Islet precursor cell (in vitro differentiated cells): ENCODE measurements around the gene TXNDC2.
"Not testable (repeated sequence)": the region's sequence is repeated elsewhere in the genome, so short reads cannot be mapped to it uniquely, and the experiment has no call there.

Experiments
- DNase-seq: peaks from one replicate; pipeline ENCODE4 v3.0.0-alpha.2; 2018

Gene TXNDC2

DNA sequence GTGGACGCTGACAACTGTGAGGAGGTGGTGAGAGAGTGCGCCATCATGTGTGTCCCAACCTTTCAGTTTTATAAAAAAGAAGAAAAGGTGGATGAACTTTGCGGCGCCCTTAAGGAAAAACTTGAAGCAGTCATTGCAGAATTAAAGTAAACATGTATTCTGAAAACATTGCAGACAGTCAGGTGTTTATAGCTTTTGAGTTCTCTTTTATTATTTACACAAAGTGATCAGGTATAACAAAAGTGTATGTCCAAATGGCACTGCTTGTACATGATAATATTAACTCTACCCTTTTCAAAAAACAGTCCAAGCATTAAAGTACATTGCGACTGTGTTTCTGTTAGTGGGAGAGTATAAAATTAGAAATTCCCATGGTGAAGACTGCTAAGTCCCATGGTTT, 2.2 kb downstream of the TXNDC2 start:
- DNase-seq = no peak

- no peak for DNase-seq
Observed at GRCh38 chr18:9890196-9890595, 4.4 kb downstream of the TXNDC2 start.

- DNase-seq = no peak
Observed at GRCh38 chr18:9890957-9891356, 5.2 kb downstream of the TXNDC2 start.

DNA sequence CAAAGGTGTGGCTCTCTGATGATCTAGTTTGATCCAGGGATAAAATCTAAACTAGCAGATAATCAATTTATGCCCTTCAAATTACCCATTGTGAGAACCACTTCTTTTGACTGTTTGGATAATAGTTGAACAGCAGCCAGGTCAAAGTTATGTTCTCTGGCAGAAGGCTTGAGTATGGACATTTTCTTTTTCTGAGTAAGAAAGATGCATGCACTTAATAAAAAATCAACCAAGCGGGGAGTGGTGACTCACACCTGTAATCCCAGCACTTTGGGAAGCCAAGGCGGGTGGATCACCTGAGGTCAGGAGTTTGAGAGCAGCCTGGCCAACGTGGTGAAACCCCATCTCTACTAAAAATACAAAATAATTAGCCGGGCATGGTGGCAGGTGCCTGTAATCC, 5.7 kb downstream of the TXNDC2 start:
- not testable (repeated sequence) for DNase-seq

DNA sequence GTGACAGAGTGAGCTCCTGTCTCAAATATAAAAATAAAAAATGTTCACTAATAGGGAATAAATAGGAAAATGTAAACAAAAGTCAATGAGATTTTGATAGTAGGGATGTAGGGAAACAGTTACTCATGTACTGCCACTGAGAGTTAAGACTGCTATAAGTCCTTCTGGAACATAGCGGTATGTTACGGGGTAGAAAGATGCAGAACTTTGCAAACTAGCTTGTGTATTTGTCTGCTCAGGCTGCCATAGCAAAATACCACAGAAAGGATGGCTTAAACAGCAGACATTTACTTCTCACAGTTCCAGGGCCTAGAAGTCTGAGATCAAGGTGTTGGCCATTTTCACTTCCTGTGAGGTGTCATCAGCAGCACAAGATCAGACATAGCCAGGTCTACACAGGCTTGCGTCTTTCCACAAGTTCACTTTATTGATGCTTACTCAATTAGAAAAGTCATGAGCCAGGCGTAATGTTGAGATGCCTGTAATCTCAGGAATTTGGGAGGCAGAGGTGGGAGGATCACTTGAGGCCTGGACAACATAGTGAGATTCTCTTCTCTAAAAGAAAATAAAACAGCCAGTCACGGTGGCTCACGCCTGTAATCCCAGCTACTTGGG, 8.8 kb downstream of the TXNDC2 start:
- DNase-seq = no peak

- DNase-seq = no peak
Observed at GRCh38 chr18:9897129-9897528, 11.4 kb downstream of the TXNDC2 start.

- DNase-seq = not testable (repeated sequence)
Observed at GRCh38 chr18:9897787-9898291, 12.1 kb downstream of the TXNDC2 start.

- DNase-seq = peak; percentile 89
Observed at GRCh38 chr18:9898792-9899549, 13.2 kb downstream of the TXNDC2 start.

GRCh38 chr18:9899550-9899930, 13.8 kb downstream of the TXNDC2 start:
- not testable (repeated sequence) for DNase-seq

DNA sequence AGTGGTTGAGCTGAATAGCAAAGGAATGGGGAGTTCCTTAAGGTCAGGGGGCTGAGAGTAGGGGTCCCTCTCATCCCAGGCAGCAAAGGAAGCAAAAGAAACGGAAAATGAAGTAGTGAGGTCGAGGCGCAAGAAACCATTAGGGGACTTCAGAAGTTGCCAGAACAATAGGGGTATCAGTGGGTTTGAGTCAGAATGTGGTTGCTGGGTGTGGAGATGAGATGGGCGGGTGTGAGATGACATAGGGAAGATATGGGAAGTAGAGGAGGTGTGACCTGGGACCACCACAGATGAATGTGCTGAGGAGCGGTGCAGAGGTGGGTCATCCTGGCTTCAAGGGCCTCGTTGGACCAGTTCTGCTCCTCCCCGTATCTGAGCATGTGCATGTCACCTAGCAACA, 14.9 kb downstream of the TXNDC2 start:
- no peak for DNase-seq

DNA sequence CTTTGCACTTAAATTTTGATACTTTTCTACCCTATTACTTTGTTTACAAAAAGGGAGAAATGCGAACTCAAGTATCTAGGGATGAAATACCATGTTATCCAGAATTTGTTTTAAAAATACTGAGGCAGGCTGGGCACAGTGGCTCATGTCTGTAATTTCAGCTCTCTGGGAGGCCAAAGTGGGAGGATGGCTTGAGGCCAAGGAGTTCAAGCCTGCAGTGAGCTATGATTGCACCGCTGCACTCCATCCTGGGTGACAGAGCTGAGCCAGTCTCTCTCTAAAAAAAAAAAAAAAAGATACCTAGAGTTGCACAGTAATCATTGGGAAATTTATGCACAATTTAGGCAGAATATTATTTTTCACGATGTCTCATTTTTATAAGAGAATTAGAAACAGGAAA, 15.6 kb downstream of the TXNDC2 start:
- no peak for DNase-seq

DNA sequence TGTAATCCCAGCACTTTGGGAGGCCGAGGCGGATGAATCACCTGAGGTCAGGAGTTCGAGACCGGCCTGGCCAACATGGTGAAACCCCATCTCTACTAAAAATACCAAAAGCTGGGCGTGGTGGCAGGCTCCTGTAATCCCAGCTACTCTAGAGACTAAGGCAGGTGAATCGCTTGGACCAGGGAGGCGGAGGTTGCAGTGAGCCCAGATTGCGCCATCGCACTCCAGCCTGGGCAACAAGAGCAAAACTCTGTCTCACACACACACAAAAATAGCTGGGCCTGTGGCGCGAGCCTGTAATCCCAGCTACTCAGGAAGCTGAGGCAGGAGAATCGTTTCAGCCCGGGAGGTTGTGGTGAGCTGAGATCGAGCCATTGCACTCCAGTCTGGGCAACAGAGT, 16.5 kb downstream of the TXNDC2 start:
- DNase-seq = not testable (repeated sequence)

GRCh38 chr18:9902832-9903231, 17.1 kb downstream of the TXNDC2 start:
- no peak for DNase-seq

- DNase-seq = peak; percentile 84
Observed at GRCh38 chr18:9905401-9905922, 19.7 kb downstream of the TXNDC2 start.

DNA sequence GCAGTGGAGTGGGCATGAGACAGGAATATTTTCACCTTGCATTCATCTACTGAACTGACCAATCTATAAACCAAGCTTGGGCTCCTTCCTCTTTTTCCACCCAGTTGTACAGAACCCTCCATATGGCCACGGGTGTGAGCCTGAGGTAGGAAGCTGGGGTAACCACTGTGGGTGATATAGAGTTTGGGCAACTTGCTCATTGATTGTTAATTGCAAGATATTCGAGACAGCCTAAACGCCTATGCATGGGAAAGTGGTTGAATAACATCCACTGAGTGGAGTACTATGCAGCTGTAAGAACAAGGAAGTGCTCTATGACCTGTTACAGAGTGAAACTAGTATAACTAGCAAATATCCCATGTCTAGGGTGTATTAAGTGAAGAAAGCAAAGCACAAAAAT, 20.7 kb downstream of the TXNDC2 start:
- no peak for DNase-seq

GRCh38 chr18:9907867-9908266, 22.1 kb downstream of the TXNDC2 start:
- DNase-seq = no peak

- DNase-seq = no peak
Observed at GRCh38 chr18:9910071-9910470, 24.3 kb downstream of the TXNDC2 start.

DNA sequence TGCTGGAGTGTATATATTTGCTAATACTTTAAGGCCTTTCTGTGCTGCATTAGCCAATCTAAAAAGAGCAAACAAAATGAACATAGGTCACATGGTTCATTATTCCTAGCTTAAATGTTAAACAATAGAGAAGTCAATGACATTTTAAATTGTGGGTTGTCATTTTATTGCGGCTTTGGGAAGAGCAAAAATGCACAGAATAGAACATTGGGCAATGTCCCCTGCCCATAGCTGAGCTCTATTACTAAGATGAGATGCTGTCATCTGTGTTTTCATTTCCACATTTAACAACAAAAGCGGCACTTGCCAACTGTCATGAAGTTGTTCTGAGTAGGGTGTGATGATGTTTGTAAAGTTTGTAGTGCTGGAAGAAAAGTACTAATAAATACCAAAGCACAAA, 24.9 kb downstream of the TXNDC2 start:
- no peak for DNase-seq

DNA sequence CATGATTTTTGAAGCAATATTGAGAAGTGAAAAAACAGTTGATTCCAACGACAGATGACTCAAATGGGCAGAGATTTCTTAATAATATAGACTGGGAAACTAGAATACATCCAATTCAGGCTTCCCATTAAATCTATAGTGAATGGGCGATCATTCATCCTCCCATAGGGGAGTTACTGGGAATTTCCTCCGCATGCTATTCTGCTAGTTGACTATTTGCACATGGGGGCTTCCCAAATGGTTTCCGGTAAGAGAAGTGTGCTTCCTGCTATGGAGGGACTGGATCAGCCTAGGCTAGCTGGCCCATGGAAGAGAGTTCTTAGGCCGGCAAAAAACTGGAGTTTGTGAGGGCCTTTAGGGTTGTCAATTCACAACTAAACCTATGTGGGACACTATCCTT, 25.5 kb downstream of the TXNDC2 start:
- no peak for DNase-seq

GRCh38 chr18:9912285-9912684, 26.5 kb downstream of the TXNDC2 start:
- not testable (repeated sequence) for DNase-seq

GRCh38 chr18:9913151-9913525, 27.4 kb downstream of the TXNDC2 start:
- DNase-seq = no peak

DNA sequence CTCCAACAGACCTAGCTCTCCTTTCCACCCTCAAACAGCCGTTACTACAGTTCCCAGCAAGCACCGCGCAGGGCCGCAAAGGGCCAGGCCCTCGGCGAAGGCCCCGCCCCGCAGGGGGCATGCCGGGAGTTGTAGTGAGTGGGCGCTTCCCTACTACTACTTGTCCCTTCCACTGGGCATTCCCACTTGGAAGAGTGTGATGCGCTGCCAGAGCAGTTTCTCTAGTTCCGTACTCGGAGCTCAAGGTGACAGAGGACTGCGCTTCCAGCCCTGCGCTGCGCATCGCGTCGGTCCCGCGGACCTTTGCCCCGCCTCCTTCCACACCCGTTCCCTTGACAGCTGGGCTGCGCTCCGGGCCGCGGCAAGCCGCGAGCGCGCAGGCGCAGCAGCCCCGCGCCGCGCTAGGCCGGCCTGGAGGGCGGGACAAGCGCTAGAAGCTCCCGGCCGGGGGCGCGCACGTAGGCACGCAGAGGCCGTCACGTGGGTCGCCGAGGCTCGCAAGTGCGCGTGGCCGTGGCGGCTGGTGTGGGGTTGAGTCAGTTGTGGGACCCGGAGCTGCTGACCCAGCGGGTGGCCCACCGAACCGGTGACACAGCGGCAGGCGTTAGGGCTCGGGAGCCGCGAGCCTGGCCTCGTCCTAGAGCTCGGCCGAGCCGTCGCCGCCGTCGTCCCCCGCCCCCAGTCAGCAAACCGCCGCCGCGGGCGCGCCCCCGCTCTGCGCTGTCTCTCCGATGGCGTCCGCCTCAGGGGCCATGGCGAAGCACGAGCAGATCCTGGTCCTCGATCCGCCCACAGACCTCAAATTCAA, 28.0 kb downstream of the TXNDC2 start, which contains the start of gene VAPA:
TSS of gene VAPA (plus strand) at position 491 of the 808 bp plus-strand sequence. CDS start at position 732, 241 bp downstream.
- peak; percentile 97 for DNase-seq

- no peak for DNase-seq
Observed at GRCh38 chr18:9914334-9914583, 28.5 kb downstream of the TXNDC2 start.
